ENCODE measurements around the gene SLC6A18. TPM values are rescaled to one million over a fixed set of nuclear protein-coding genes. Genes with fewer than 3 reads are reported as not detected.

Gene SLC6A18
- total and polyA plus RNA-seq, 2 of the 13 experiments (the other 11 are each of a cell fraction or from before 2014, with no cell fraction given): not detected

GRCh38 chr5:1208743-1209488, 16.3 kb upstream of the SLC6A18 start (continued):
- TF ChIP-seq STAG1 (CRISPR knock-in tag; IDR thresholded peaks at IDR 0.05) (peak; percentile 76), SSRP1 (CRISPR knock-in tag; IDR thresholded peaks at IDR 0.05) (no peak), ZFP91 (CRISPR knock-in tag; IDR thresholded peaks at IDR 0.05; ENCODE audit: borderline replicate concordance) (peak; percentile 34; the same call in 1 of the 2 replicates)

GRCh38 chr5:1209489-1209852, 15.7 kb upstream of the SLC6A18 start:
- Histone ChIP-seq H3K9ac (ENCODE audit: insufficient read depth, low read depth, low read length) (no peak overlapping the region), H3K9me3 (ENCODE audit: low read length) (no peaks in the 10 kb centered on the region), H4K20me1 (ENCODE audit: insufficient read depth, low read length) (no peaks in the 10 kb centered on the region), H3K36me3 (replicated peaks in 1 of 2; ENCODE audit: control insufficient read depth in 1 of 2, insufficient read depth in 2 of 2, low read length in 2 of 2) (no peaks in the 10 kb centered on the region), H3K4me2 (ENCODE audit: low read depth, low read length) (no peak overlapping the region), H3K4me3 (replicated peaks in 1 of 3; ENCODE audit: insufficient read depth in 1 of 3, low read depth in 2 of 3, low read length in 3 of 3) (no peak overlapping the region), H2AFZ (ENCODE audit: low read length) (no peak overlapping the region), H3K27ac (ENCODE audit: extremely low read length, insufficient read depth, low read length) (no peak overlapping the region), H3K27me3 (ENCODE audit: control insufficient read depth in 1 of 2, insufficient read depth in 2 of 2, low read length in 2 of 2) (peaks cover 16 to 52% of the 10 kb centered on the region in 2 experiments; a peak in 4 of 5 replicates), H3K79me2 (ENCODE audit: insufficient read depth, low read length) (no peaks in the 10 kb centered on the region), H3K4me1 (ENCODE audit: insufficient read depth, low read length) (peaks cover 10% of the 10 kb centered on the region)
- in situ Hi-C loops (cut with HindIII; ENCODE audit: extremely low pct_ligation_motif_present, low pct_unique_long_range_greater_than_20kb) (no loop called here), intact Hi-C loops (cut with micrococcal nuclease; ENCODE audit: unreplicated experiment) (loop anchor here (10.0 kb wide), 1 partner anchor 435 kb away; no protein-coding TSS in a partner anchor)
- 0 out of 2 replicates have a peak, but pooled peaks have one; percentile 58 for TF ChIP-seq IKZF1 (IDR thresholded peaks at IDR 0.05)
- no peak for TF ChIP-seq MIXL1 (CRISPR knock-in tag; IDR thresholded peaks at IDR 0.05)
- no peak for TF ChIP-seq GTF3A (CRISPR knock-in tag; conservative IDR thresholded peaks at IDR 0.05)
- TF ChIP-seq ZFP37 (CRISPR knock-in tag; IDR thresholded peaks at IDR 0.05; ENCODE audit: borderline replicate concordance): no peak
- TF ChIP-seq HHEX (CRISPR knock-in tag; IDR thresholded peaks at IDR 0.05): no peak
- TF ChIP-seq ZNF883 (CRISPR knock-in tag; IDR thresholded peaks at IDR 0.05; ENCODE audit: not compliant biosample characterization): no peak
- TF ChIP-seq NFYB (CRISPR knock-in tag; IDR thresholded peaks at IDR 0.05): no peak
- TF ChIP-seq ZNF7 (CRISPR knock-in tag; IDR thresholded peaks at IDR 0.05): no peak
- ChIA-PET CTCF (ENCODE audit: low intra/inter-chr PET ratio, low total read pairs) (interaction anchor here (1.4 kb wide), 1 partner anchor 436 kb away, joined by 6 read pairs; no protein-coding TSS in a partner anchor), POLR2A (interaction anchor here (1.0 kb wide), 1 partner anchor 26 kb away, joined by 3 read pairs; no protein-coding TSS in a partner anchor)
- FAIRE-seq (no peak), DNase-seq (ENCODE audit: low spot score) (no peak), ATAC-seq (no peak; the same call in 2 of the 3 replicates)
- WGBS (ENCODE audit: low lambda C conversion rate): 14% methylated on average over 2 of the region's 2 CpGs
- BruUV-seq (replicated peaks): no TSS peak

Measured in HepG2 (cell line).